Liver (tissue), 9 donors: ENCODE results near the gene KRT16. TPM values are rescaled to one million over a fixed set of nuclear protein-coding genes. Genes with fewer than 3 reads are reported as not detected.

Experiments
- DNase-seq: peaks from one replicate; pipeline ENCODE4 v3.0.0-alpha.2; 2017; ENCODE audit warnings: low spot score
- H3K27ac ChIP-seq, 2 donors: one replicate each; pipeline ENCODE4 v1.7.0; 2013; ENCODE audit warnings: inconsistent platforms in 2 of 2, low read length in 2 of 2, control low read depth in 1 of 2, low read depth in 1 of 2, mild to moderate bottlenecking in 1 of 2
- H3K27me3 ChIP-seq, 4 donors: one replicate each; pipeline versions ENCODE4 v1.6.1 to v1.7.0; 2013; ENCODE audit warnings: low read length in 3 of 4, inconsistent platforms in 1 of 4, mild to moderate bottlenecking in 1 of 4, moderate library complexity in 1 of 4; ENCODE audit not compliant: control insufficient read depth in 4 of 4, insufficient read depth in 4 of 4
- H3K36me3 ChIP-seq, 4 donors: one replicate each; pipeline versions ENCODE4 v1.6.1 to v1.7.0; 2013; ENCODE audit warnings: low read length in 3 of 4, mild to moderate bottlenecking in 3 of 4, low read depth in 1 of 4, moderate library complexity in 1 of 4; ENCODE audit not compliant: control insufficient read depth in 4 of 4, insufficient read depth in 3 of 4
- H3K4me1 ChIP-seq, 4 donors: one replicate each; pipeline versions ENCODE4 v1.6.1 to v1.7.0; 2013; ENCODE audit warnings: low read length in 3 of 4, mild to moderate bottlenecking in 3 of 4, moderate library complexity in 1 of 4; ENCODE audit not compliant: control insufficient read depth in 4 of 4, insufficient read depth in 4 of 4
- H3K4me3 ChIP-seq, 3 donors: one replicate each; pipeline versions ENCODE4 v1.6.1 to v1.7.0; 2013; ENCODE audit warnings: low read length in 3 of 3, control low read depth in 1 of 3, low read depth in 1 of 3, mild to moderate bottlenecking in 1 of 3
- H3K9ac ChIP-seq, 2 donors: one replicate each; pipeline ENCODE4 v1.7.0; 2013; ENCODE audit warnings: low read length in 2 of 2, mild to moderate bottlenecking in 2 of 2, moderate library complexity in 2 of 2, control low read depth in 1 of 2, low read depth in 1 of 2
- H3K9me3 ChIP-seq, 4 donors: one replicate each; pipeline versions ENCODE4 v1.6.1 to v1.7.0; 2013; ENCODE audit warnings: low read length in 3 of 4; ENCODE audit not compliant: control insufficient read depth in 4 of 4
- EGR1 ChIP-seq, 2 donors: IDR thresholded peaks; 2 replicates each; pipeline ENCODE4 v1.6.1; 2016 to 2018; ENCODE audit warnings: antibody characterized with exemption in 2 of 2, low read depth in 2 of 2
- FOXA1 ChIP-seq: IDR thresholded peaks from 2 replicates; pipeline ENCODE4 v1.6.1; 2016; ENCODE audit warnings: antibody characterized with exemption
- FOXA2 ChIP-seq: IDR thresholded peaks from 2 replicates; pipeline ENCODE4 v1.6.1; 2016; ENCODE audit warnings: antibody characterized with exemption
- GABPA ChIP-seq, 2 donors: IDR thresholded peaks in 1 of 2; conservative IDR thresholded peaks in 1 of 2; 2 replicates each; pipeline ENCODE4 v1.6.1; 2016; ENCODE audit warnings: antibody characterized with exemption in 2 of 2, mild to moderate bottlenecking in 1 of 2, moderate library complexity in 1 of 2
- HNF4A ChIP-seq, 2 donors: conservative IDR thresholded peaks; 2 replicates each; pipeline ENCODE4 v1.6.1; 2016; ENCODE audit warnings: antibody characterized with exemption in 2 of 2, mild to moderate bottlenecking in 2 of 2
- HNF4G ChIP-seq: IDR thresholded peaks from 2 replicates; pipeline ENCODE4 v1.6.1; 2016; ENCODE audit warnings: antibody characterized with exemption
- JUND ChIP-seq, 2 donors: IDR thresholded peaks; 2 replicates each; pipeline ENCODE4 v1.6.1; 2016; ENCODE audit warnings: antibody characterized with exemption in 2 of 2
- NR2F2 ChIP-seq: IDR thresholded peaks from 2 replicates; pipeline ENCODE4 v1.6.1; 2016; ENCODE audit warnings: antibody characterized with exemption
- RAD21 ChIP-seq, 2 donors: IDR thresholded peaks; 2 replicates each; pipeline ENCODE4 v1.6.1; 2016; ENCODE audit warnings: antibody characterized with exemption in 2 of 2, mild to moderate bottlenecking in 2 of 2
- RXRA ChIP-seq, 2 donors: IDR thresholded peaks; 2 replicates each; pipeline ENCODE4 v1.6.1; 2017 to 2018; ENCODE audit warnings: antibody characterized with exemption in 2 of 2, mild to moderate bottlenecking in 1 of 2
- SP1 ChIP-seq: IDR thresholded peaks from 2 replicates; pipeline ENCODE4 v1.6.1; 2018; ENCODE audit warnings: antibody characterized with exemption, mild to moderate bottlenecking
- TAF1 ChIP-seq: conservative IDR thresholded peaks from 2 replicates; pipeline ENCODE4 v1.6.1; 2016; ENCODE audit warnings: antibody characterized with exemption, mild to moderate bottlenecking
- YY1 ChIP-seq: IDR thresholded peaks from 2 replicates; pipeline ENCODE4 v1.6.1; 2016; ENCODE audit warnings: antibody characterized with exemption, mild to moderate bottlenecking
- WGBS: extraction: QIAGEN DNeasy Blood & Tissue Kit; methylation state at CpG from one replicate; pipeline ENCODE4 v1.1.7; 2013; 5-methylcytosine and 5-hydroxymethylcytosine counted together
- polyA plus RNA-seq, 2 donors: library from polyadenylated mRNA; stranded (reverse) in 1 of 2; unstranded in 1 of 2; fragments of 200-250 nt in 1 of 2; fragments of >200 nt in 1 of 2; fragmentation: Nextera tagmentation in 1 of 2; extraction: Ambion mirVana in 1 of 2; gene quantifications; one replicate each; pipeline versions ENCODE4 v1.2.1 to v1.2.3, GENCODE V29; 2013 to 2015
- total RNA-seq, 2 donors: library from RNA; depleted of rRNA; stranded (reverse); fragments of >200 nt; gene quantifications; one replicate each; pipeline ENCODE4 v1.2.3, GENCODE V29; 2014
- TF ChIP-seq, protein P1 (sequence below): IDR thresholded peaks from 2 replicates; pipeline ENCODE4 v1.6.1; 2016; ENCODE audit warnings: antibody characterized with exemption
- TF ChIP-seq, protein P2 (sequence below): fragments of 150-350 bp; IDR thresholded peaks from 2 replicates; pipeline ENCODE4 v1.5.1; 2017; ENCODE audit warnings: improper control_type of control experiment, low read depth, low read length; ENCODE audit not compliant: missing input control
- TF ChIP-seq, protein P3 (sequence below): IDR thresholded peaks from 2 replicates; pipeline ENCODE4 v1.6.1; 2016; ENCODE audit warnings: antibody characterized with exemption
- TF ChIP-seq, protein P4 (sequence below): IDR thresholded peaks from 2 replicates; pipeline ENCODE4 v1.6.1; 2016; ENCODE audit warnings: antibody characterized with exemption, mild to moderate bottlenecking
- TF ChIP-seq, protein P5 (sequence below): IDR thresholded peaks from 2 replicates; pipeline ENCODE4 v1.6.1; 2016; ENCODE audit warnings: antibody characterized with exemption
- donor health status: healthy.
- donor health status: healthy.
- donor health status: healthy.
- donor health status: healthy.
- donor health status: healthy.

KRT16 gene
- total and polyA plus RNA-seq, 4 donors = not detected

DNA sequence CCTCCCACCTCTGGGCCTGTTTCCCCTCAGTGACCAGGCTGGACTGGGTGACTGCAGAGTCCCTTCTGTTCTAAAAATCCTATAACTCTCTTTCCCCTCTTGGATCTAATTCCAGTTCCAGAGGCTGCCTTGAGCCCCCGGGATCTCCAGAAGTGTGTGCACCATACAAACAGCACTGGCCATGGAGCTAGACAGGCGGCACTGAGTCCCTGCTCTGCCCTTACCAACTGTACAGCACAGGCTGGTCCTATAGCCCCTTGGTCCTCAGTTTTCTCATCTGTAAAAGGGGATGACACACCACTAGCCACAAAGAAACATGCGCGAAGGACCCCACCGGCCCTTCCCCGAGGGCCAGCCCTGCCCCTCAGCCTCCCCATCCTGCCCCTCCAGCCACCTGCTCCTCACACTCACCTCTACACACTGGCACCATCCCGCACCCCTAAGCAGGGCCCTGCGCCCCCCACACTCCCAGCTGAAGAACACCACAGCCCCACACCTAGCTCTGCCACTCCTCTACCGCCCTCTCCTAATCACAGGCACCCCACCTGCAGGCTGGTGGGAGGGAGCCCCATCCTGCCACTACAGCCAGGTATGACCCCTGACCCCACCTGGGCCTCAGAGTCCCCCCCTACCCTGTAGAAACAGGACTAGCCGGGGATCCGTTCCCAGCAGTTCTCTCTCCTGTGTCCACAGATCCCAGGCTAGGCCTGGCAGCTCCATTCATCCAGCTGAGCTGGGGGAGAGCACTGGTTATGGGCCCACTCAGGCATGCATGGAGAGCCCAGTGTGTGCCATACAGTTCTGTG, 913 bp upstream of the KRT16 start:
- Histone ChIP-seq H3K36me3 (no peaks in the 10 kb centered on the region), H3K4me1 (no peaks in the 10 kb centered on the region), H3K9ac (no peak overlapping the region), H3K27ac (no peak overlapping the region), H3K27me3 (no peaks in the 10 kb centered on the region), H3K9me3 (no peaks in the 10 kb centered on the region), H3K4me3 (no peak overlapping the region)
- 81% methylated on average over 11 of the region's 11 CpGs for WGBS
- TF ChIP-seq, protein P1, sequence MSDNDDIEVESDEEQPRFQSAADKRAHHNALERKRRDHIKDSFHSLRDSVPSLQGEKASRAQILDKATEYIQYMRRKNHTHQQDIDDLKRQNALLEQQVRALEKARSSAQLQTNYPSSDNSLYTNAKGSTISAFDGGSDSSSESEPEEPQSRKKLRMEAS = no peak
- TF ChIP-seq EGR1 (IDR thresholded peaks at IDR 0.05; ENCODE audit: low read depth in 2 of 2) (no peak), YY1 (no peak), GABPA (IDR thresholded peaks at IDR 0.05 in 1 of 2, conservative IDR thresholded peaks at IDR 0.05 in 1 of 2) (no peak), HNF4G (no peak), RXRA (IDR thresholded peaks at IDR 0.05) (no peak), NR2F2 (no peak), FOXA1 (no peak), JUND (IDR thresholded peaks at IDR 0.05) (no peak), HNF4A (conservative IDR thresholded peaks at IDR 0.05) (no peak), SP1 (no peak), RAD21 (IDR thresholded peaks at IDR 0.05) (no peak), FOXA2 (no peak), TAF1 (no peak)
- TF ChIP-seq, protein P2, sequence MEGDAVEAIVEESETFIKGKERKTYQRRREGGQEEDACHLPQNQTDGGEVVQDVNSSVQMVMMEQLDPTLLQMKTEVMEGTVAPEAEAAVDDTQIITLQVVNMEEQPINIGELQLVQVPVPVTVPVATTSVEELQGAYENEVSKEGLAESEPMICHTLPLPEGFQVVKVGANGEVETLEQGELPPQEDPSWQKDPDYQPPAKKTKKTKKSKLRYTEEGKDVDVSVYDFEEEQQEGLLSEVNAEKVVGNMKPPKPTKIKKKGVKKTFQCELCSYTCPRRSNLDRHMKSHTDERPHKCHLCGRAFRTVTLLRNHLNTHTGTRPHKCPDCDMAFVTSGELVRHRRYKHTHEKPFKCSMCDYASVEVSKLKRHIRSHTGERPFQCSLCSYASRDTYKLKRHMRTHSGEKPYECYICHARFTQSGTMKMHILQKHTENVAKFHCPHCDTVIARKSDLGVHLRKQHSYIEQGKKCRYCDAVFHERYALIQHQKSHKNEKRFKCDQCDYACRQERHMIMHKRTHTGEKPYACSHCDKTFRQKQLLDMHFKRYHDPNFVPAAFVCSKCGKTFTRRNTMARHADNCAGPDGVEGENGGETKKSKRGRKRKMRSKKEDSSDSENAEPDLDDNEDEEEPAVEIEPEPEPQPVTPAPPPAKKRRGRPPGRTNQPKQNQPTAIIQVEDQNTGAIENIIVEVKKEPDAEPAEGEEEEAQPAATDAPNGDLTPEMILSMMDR = no peak
- TF ChIP-seq, protein P3, sequence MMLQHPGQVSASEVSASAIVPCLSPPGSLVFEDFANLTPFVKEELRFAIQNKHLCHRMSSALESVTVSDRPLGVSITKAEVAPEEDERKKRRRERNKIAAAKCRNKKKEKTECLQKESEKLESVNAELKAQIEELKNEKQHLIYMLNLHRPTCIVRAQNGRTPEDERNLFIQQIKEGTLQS = no peak
- TF ChIP-seq, protein P4, sequence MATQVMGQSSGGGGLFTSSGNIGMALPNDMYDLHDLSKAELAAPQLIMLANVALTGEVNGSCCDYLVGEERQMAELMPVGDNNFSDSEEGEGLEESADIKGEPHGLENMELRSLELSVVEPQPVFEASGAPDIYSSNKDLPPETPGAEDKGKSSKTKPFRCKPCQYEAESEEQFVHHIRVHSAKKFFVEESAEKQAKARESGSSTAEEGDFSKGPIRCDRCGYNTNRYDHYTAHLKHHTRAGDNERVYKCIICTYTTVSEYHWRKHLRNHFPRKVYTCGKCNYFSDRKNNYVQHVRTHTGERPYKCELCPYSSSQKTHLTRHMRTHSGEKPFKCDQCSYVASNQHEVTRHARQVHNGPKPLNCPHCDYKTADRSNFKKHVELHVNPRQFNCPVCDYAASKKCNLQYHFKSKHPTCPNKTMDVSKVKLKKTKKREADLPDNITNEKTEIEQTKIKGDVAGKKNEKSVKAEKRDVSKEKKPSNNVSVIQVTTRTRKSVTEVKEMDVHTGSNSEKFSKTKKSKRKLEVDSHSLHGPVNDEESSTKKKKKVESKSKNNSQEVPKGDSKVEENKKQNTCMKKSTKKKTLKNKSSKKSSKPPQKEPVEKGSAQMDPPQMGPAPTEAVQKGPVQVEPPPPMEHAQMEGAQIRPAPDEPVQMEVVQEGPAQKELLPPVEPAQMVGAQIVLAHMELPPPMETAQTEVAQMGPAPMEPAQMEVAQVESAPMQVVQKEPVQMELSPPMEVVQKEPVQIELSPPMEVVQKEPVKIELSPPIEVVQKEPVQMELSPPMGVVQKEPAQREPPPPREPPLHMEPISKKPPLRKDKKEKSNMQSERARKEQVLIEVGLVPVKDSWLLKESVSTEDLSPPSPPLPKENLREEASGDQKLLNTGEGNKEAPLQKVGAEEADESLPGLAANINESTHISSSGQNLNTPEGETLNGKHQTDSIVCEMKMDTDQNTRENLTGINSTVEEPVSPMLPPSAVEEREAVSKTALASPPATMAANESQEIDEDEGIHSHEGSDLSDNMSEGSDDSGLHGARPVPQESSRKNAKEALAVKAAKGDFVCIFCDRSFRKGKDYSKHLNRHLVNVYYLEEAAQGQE = no peak
- TF ChIP-seq, protein P5, sequence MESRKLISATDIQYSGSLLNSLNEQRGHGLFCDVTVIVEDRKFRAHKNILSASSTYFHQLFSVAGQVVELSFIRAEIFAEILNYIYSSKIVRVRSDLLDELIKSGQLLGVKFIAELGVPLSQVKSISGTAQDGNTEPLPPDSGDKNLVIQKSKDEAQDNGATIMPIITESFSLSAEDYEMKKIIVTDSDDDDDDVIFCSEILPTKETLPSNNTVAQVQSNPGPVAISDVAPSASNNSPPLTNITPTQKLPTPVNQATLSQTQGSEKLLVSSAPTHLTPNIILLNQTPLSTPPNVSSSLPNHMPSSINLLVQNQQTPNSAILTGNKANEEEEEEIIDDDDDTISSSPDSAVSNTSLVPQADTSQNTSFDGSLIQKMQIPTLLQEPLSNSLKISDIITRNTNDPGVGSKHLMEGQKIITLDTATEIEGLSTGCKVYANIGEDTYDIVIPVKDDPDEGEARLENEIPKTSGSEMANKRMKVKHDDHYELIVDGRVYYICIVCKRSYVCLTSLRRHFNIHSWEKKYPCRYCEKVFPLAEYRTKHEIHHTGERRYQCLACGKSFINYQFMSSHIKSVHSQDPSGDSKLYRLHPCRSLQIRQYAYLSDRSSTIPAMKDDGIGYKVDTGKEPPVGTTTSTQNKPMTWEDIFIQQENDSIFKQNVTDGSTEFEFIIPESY = no peak
- DNase-seq = no peak
